ENCODE data around the gene BCAR3.

DNA sequence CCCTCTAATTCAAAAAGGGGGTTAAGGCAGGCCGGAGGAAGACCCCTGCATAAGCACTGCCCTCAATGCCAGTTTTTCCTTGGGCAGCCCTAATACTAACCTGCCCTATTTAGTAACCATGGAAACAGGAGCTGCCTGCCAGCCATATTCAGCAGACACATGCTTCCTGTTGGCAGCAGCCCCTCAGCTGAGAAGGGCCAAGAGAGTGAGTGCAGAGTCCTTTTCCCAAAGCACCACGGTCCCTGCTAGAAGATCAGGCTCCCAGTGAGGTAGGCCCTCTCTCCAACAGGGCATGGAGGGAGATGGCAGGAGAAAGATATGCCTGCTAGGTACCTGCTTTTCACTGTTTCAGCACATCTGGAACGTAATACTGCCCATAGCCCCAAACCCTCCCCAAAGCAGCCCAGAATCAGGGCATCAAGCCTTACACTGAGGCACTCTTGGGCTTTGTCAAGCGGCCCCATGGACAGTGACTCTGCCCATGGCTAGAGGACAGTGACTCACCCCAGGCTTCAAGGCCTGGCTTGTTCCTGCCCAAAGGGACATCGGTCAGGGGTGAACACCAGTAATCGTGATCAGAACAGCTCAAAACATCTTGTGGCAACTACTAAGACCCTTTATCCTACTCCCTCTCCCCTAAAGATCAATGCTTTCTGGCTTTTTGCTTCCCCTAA lies 64.5 kb downstream of the BCAR3 start:
- no peak for TF ChIP-seq POLR2A (IDR thresholded peaks at IDR 0.05)
- TF ChIP-seq, protein P1, sequence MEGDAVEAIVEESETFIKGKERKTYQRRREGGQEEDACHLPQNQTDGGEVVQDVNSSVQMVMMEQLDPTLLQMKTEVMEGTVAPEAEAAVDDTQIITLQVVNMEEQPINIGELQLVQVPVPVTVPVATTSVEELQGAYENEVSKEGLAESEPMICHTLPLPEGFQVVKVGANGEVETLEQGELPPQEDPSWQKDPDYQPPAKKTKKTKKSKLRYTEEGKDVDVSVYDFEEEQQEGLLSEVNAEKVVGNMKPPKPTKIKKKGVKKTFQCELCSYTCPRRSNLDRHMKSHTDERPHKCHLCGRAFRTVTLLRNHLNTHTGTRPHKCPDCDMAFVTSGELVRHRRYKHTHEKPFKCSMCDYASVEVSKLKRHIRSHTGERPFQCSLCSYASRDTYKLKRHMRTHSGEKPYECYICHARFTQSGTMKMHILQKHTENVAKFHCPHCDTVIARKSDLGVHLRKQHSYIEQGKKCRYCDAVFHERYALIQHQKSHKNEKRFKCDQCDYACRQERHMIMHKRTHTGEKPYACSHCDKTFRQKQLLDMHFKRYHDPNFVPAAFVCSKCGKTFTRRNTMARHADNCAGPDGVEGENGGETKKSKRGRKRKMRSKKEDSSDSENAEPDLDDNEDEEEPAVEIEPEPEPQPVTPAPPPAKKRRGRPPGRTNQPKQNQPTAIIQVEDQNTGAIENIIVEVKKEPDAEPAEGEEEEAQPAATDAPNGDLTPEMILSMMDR (IDR thresholded peaks at IDR 0.05 in 4 of 5, conservative IDR thresholded peaks at IDR 0.05 in 1 of 5): no peak

Data from gastrocnemius medialis (tissue), 4 donors.